WTC11 (cell line): ENCODE measurements around the gene NLRP1. TPM values are rescaled to one million over a fixed set of nuclear protein-coding genes. Genes with fewer than 3 reads are reported as not detected.
A peak's percentile ranks its signal among the peaks of the same experiment; 100 is the strongest.

Source experiments
- ATAC-seq: fragments of 200-7000 bp; cut with Tn5 transposase; 2 replicates; pipeline ENCODE4 v1.10.0; 2021; ENCODE audit warnings: mild to moderate bottlenecking, moderate library complexity
- CTCF ChIA-PET: fragments of 300-600 bp; sonication (Branson Sonifier 250); formaldehyde crosslinking; loops from one replicate; lab custom pipeline; 2021; ENCODE audit warnings: antibody characterized with exemption; lab: Charles Lee
- POLR2A ChIA-PET: fragments of 350-600 bp; sonication (Branson Sonifier 250); formaldehyde crosslinking; loops from one replicate; lab custom pipeline; 2021; ENCODE audit warnings: antibody characterized with exemption; lab: Charles Lee
- DNase-seq: peaks from one replicate; pipeline ENCODE4 v3.0.0; 2021; ENCODE audit warnings: low spot score
- H3K27ac Mint-ChIP-seq: 2 replicates; pipeline ENCODE4 v1.8.0; 2021; ENCODE audit warnings: mixed read lengths
- H3K27me3 Mint-ChIP-seq: 2 replicates; pipeline ENCODE4 v1.8.0; 2021; ENCODE audit warnings: low read depth, mild to moderate bottlenecking, moderate library complexity, mixed read lengths
- H3K36me3 Mint-ChIP-seq: 2 replicates; pipeline ENCODE4 v1.8.0; 2021; ENCODE audit warnings: mixed read lengths
- H3K4me1 Mint-ChIP-seq: 2 replicates; pipeline ENCODE4 v1.8.0; 2022; ENCODE audit warnings: mixed read lengths
- H3K4me3 Mint-ChIP-seq: 2 replicates; pipeline ENCODE4 v1.8.0; 2021; ENCODE audit warnings: mild to moderate bottlenecking, moderate library complexity, mixed read lengths
- H3K9me3 Mint-ChIP-seq: 2 replicates; pipeline ENCODE4 v1.8.0; 2021; ENCODE audit warnings: mixed read lengths
- ARID4B ChIP-seq: sonication (generic); formaldehyde crosslinking; IDR thresholded peaks from 2 replicates; pipeline ENCODE4 v1.8.0; 2023; ENCODE audit warnings: missing genetic modification reagents, mild to moderate bottlenecking, borderline replicate concordance
- CDX4 ChIP-seq: fragments of 250-450 bp; sonication (Bioruptor Pico); IDR thresholded peaks from 2 replicates; pipeline ENCODE4 v1.9.0; 2021; ENCODE audit warnings: moderate library complexity, mild to moderate bottlenecking, inconsistent platforms, borderline replicate concordance
- CTCF ChIP-seq: fragments of 200-600 bp; IDR thresholded peaks from 2 replicates; pipeline ENCODE4 v1.8.0; 2022; ENCODE audit warnings: antibody characterized with exemption
- FOXK1 ChIP-seq: sonication (generic); formaldehyde crosslinking; IDR thresholded peaks from 2 replicates; pipeline ENCODE4 v1.8.0; 2022; ENCODE audit warnings: mild to moderate bottlenecking, moderate library complexity, missing genetic modification reagents
- FOXP1 ChIP-seq: sonication (generic); formaldehyde crosslinking; IDR thresholded peaks from 2 replicates; pipeline ENCODE4 v1.8.0; 2022; ENCODE audit warnings: missing genetic modification reagents, mild to moderate bottlenecking, moderate library complexity, borderline replicate concordance
- GTF2I ChIP-seq: fragments of 250-450 bp; sonication (Bioruptor Pico); conservative IDR thresholded peaks from 2 replicates; pipeline ENCODE4 v1.4.0; 2021; ENCODE audit warnings: mild to moderate bottlenecking
- HMGA2 ChIP-seq: fragments of 250-450 bp; sonication (Bioruptor Pico); IDR thresholded peaks from 2 replicates; pipeline ENCODE4 v1.4.0; 2021; ENCODE audit warnings: mild to moderate bottlenecking, moderate library complexity
- MAX ChIP-seq: sonication (generic); formaldehyde crosslinking; IDR thresholded peaks from 2 replicates; pipeline ENCODE4 v1.8.0; 2022; ENCODE audit warnings: mild to moderate bottlenecking, missing genetic modification reagents
- MXD4 ChIP-seq: fragments of 250-450 bp; sonication (Bioruptor Pico); IDR thresholded peaks from 2 replicates; pipeline ENCODE4 v1.8.0; 2021; ENCODE audit warnings: mild to moderate bottlenecking, moderate library complexity, borderline replicate concordance
- NR1H2 ChIP-seq: sonication (generic); formaldehyde crosslinking; IDR thresholded peaks from 2 replicates; pipeline ENCODE4 v1.9.0; 2021; ENCODE audit warnings: mild to moderate bottlenecking, moderate library complexity, missing genetic modification reagents
- NR3C1 ChIP-seq: sonication (generic); formaldehyde crosslinking; conservative IDR thresholded peaks from 2 replicates; pipeline ENCODE4 v1.8.1; 2023; ENCODE audit warnings: low read depth, mild to moderate bottlenecking, missing genetic modification reagents
- SP1 ChIP-seq: sonication (generic); formaldehyde crosslinking; conservative IDR thresholded peaks from 2 replicates; pipeline ENCODE4 v1.8.1; 2022; ENCODE audit warnings: missing genetic modification reagents
- STAT6 ChIP-seq: sonication (generic); formaldehyde crosslinking; conservative IDR thresholded peaks from 2 replicates; pipeline ENCODE4 v1.8.1; 2023; ENCODE audit warnings: mild to moderate bottlenecking, low read depth, missing genetic modification reagents, moderate library complexity
- TP53 ChIP-seq: sonication (generic); formaldehyde crosslinking; IDR thresholded peaks from 2 replicates; pipeline ENCODE4 v1.8.1; 2023; ENCODE audit warnings: mild to moderate bottlenecking, missing genetic modification reagents
- ZNF263 ChIP-seq: sonication (generic); formaldehyde crosslinking; IDR thresholded peaks from 2 replicates; pipeline ENCODE4 v1.8.1; 2022; ENCODE audit warnings: low read depth, mild to moderate bottlenecking, moderate library complexity, missing genetic modification reagents
- ZNF281 ChIP-seq: sonication (generic); formaldehyde crosslinking; IDR thresholded peaks from 2 replicates; pipeline ENCODE4 v1.8.0; 2023; ENCODE audit warnings: mild to moderate bottlenecking, missing genetic modification reagents
- ZNF512 ChIP-seq: sonication (generic); formaldehyde crosslinking; IDR thresholded peaks from 2 replicates; pipeline ENCODE4 v1.8.1; 2022; ENCODE audit warnings: missing genetic modification reagents, borderline replicate concordance
- total RNA-seq: library from RNA; stranded (reverse); gene quantifications from 3 replicates; pipeline ENCODE4 v1.2.3, GENCODE V29; 2021

The NLRP1 gene
- total RNA-seq, 1 experiment from 2014 or later, result 17.6 TPM

GRCh38 chr17:5513628-5514027, 70.7 kb downstream of the NLRP1 start:
- no peak overlapping the region for H3K27ac Mint-ChIP-seq
- no peaks in the 10 kb centered on the region for H3K9me3 Mint-ChIP-seq
- POLR2A ChIA-PET, result no interaction called here
- peaks cover 4% of the 10 kb centered on the region for H3K4me1 Mint-ChIP-seq
- H3K27me3 Mint-ChIP-seq, result peaks cover 7% of the 10 kb centered on the region
- no peak for ATAC-seq
- no peak for DNase-seq
- no peaks in the 10 kb centered on the region for H3K36me3 Mint-ChIP-seq
- CTCF ChIA-PET, result no interaction called here
- TF ChIP-seq MXD4 (CRISPR knock-in tag) (no peak), ARID4B (CRISPR knock-in tag) (no peak), MAX (CRISPR knock-in tag) (no peak), NR3C1 (CRISPR knock-in tag) (no peak)
- H3K4me3 Mint-ChIP-seq, result no peak overlapping the region

GRCh38 chr17:5511401-5512225, 72.7 kb downstream of the NLRP1 start:
- H3K4me1 Mint-ChIP-seq, result peaks cover 7% of the 10 kb centered on the region
- peak overlapping the region; percentile 48 for H3K4me3 Mint-ChIP-seq
- H3K27me3 Mint-ChIP-seq, result peaks cover 7% of the 10 kb centered on the region
- H3K27ac Mint-ChIP-seq, result no peak overlapping the region
- ChIA-PET CTCF (no interaction called here), POLR2A (no interaction called here)
- peak; percentile 81 for ATAC-seq
- H3K9me3 Mint-ChIP-seq, result no peaks in the 10 kb centered on the region
- no peaks in the 10 kb centered on the region for H3K36me3 Mint-ChIP-seq
- DNase-seq, result peak; percentile 66
- TF ChIP-seq CDX4 (CRISPR knock-in tag) (no peak), CTCF (no peak), GTF2I (CRISPR knock-in tag) (no peak), ZNF263 (CRISPR knock-in tag) (peak; percentile 89), FOXP1 (CRISPR knock-in tag) (no peak), STAT6 (CRISPR knock-in tag) (no peak), FOXK1 (CRISPR knock-in tag) (no peak), SP1 (CRISPR knock-in tag) (no peak), ZNF281 (no peak), ZNF512 (CRISPR knock-in tag) (0 out of 2 replicates have a peak, but pooled peaks have one; percentile 90), HMGA2 (no peak), TP53 (no peak), NR1H2 (CRISPR knock-in tag) (no peak)
